ENCODE data around the gene NUB1.
"Not testable (repeated sequence)": the region's sequence is repeated elsewhere in the genome, so short reads cannot be mapped to it uniquely, and the experiment has no call there.

Gene NUB1, protein sequence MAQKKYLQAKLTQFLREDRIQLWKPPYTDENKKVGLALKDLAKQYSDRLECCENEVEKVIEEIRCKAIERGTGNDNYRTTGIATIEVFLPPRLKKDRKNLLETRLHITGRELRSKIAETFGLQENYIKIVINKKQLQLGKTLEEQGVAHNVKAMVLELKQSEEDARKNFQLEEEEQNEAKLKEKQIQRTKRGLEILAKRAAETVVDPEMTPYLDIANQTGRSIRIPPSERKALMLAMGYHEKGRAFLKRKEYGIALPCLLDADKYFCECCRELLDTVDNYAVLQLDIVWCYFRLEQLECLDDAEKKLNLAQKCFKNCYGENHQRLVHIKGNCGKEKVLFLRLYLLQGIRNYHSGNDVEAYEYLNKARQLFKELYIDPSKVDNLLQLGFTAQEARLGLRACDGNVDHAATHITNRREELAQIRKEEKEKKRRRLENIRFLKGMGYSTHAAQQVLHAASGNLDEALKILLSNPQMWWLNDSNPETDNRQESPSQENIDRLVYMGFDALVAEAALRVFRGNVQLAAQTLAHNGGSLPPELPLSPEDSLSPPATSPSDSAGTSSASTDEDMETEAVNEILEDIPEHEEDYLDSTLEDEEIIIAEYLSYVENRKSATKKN

GRCh38 chr7:151341357-151342101 is at the start of gene NUB1:
Gene NUB1 (plus strand): TSS chr7:151341812. CDS start chr7:151345350, 3,538 bp downstream.
- DNase-seq = peak; percentile 79

DNA sequence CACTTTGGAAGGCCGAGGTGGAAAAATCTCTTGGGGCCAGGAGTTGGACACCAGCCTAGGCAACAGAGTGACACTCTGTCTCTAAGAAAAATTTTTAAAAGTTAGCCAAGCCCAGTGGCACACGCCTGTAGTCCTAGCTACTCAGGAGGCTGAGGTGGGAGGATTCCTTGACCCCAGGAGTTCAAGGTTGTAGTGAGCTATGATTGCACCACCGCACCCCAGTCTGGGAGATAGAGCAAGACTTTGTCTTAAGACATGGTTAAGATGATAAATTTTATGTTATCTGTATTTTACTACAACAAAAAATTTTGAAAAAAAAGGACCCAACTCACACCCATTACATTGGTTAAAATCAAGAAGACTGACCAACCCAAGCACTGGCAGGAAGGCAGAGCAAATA is 48.8 kb upstream of the NUB1 start:
- no peak for DNase-seq

DNA sequence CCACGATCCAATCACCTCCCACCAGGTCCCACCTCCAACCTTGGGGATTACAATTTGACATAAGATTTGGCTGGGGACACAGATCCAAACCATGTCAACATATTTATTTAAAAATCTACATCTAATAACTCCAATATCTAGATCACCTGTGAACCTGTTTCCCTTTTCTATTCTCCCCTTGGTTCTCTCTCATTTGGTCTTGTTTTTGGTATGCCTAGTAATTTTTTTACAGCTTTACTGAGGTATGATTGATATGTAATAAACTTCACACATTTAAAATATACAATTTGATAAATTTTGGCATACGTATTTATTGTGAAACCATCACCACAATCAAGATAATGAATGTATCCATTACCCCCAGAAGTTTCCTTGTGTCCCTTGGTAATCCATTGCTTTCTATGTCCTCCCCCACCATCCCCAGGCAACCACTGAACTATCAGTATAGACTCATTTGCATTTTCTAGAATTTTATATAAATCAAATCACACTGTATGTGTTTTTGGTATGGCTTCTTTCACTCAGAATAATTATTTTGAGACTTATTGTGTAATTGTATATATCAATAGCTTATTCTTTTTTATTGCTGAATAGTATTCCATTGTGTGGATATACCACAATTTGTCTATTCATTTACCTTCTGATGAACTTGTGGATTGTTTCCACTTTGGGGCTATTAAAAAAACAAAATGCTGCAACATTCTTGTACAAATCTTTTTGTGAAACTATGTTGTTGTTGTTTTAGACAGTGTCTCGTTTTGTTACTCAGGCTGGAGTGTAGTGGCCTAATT is 45.2 kb upstream of the NUB1 start:
- no peak for DNase-seq

DNA sequence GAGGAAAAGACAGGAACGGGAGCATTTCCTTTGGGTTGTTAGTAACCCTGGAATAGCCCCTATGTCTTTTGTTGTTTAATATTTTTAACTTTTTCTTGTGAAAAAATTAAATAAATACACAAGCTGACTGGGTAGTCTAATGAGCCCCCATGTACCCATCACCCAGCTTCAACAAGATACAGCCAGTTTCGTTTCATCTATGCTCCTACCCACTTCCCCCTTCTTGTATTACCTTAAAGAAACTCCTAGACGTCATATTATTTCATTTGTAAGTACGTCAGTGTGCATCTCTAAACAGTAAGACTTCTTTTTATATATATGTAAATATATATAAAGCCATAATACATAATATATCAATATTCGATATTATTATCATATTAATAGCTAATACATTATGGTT is 42.8 kb upstream of the NUB1 start:
- no peak for DNase-seq

- DNase-seq = no peak
Measured at GRCh38 chr7:151299530-151299929, 42.1 kb upstream of the NUB1 start.

DNA sequence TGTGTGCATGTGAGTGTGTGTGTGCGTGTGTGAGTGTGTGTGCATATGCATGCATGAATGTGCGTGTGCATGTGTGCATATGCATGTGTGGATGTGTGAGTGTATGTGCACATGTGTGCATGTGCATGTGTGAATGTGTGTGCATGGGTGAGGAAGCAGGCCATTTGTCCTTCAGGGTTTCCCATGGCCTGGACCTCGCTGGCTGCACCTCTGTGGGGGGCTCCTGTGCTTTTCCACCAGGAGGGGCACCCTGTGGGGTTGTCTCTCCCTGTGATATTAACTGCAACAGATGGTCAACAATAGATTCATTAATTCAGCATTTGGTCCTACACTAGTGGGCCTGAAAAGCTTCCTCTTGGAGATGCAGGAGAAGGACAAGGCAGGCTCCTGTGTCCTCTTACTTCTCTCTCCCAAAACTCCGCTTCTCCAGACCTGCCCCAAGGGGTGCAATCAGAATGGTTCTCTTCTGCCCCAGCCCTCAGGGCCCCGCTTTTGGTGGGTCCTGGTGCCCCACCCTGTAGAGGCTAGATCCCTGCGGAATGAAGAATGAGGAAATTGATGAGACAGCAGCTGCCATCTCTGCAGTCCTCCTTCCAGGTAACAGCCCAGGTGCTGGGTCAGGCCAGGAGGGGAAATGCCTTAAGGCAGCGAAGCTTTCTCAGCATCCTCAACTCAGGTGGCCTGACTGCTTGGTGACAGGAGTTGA is 41.5 kb upstream of the NUB1 start:
- DNase-seq = no peak

- DNase-seq = no peak
Measured at GRCh38 chr7:151301471-151302462, 39.8 kb upstream of the NUB1 start.

- DNase-seq = not testable (repeated sequence)
Measured at GRCh38 chr7:151304251-151304650, 37.4 kb upstream of the NUB1 start.

DNA sequence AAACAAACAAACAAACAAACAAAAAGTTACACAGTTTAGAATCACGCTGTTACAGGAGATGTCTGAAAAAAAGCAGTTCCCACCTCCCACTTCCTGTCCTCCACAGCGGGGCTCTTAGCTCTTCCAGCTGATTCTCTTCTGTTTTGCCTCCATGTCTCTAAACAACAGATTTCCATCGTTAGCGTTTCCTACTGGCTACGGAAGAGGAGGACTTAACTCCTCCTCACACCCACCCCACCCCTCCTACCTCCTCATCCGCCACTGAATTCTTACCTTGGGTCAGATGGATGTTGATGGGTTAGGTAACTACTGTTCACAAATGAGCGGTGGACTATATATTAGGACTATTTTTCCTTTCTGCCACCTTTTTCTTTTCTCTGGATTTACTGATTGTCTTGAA is 36.8 kb upstream of the NUB1 start:
- no peak for DNase-seq

DNA sequence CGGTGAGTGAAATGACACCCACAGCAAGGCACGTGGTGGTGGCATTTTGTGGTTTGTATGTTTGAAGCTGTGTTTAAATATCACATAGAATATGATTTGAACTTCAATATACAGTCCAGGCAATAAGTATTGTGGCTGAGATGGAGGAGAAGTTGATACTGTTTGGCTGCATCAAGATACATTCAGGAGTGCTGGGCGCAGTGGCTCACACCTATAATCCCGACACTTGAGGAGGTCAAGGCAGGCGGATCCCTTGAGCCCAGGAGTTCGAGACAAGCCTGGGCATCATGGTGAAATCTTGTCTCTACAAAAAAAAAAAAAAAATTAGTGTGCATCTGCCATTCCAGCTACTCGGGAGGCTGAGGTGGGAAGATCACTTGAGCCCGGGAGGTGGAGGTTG is 35.2 kb upstream of the NUB1 start:
- no peak for DNase-seq

GRCh38 chr7:151306860-151307259 is 34.8 kb upstream of the NUB1 start:
- no peak for DNase-seq

DNA sequence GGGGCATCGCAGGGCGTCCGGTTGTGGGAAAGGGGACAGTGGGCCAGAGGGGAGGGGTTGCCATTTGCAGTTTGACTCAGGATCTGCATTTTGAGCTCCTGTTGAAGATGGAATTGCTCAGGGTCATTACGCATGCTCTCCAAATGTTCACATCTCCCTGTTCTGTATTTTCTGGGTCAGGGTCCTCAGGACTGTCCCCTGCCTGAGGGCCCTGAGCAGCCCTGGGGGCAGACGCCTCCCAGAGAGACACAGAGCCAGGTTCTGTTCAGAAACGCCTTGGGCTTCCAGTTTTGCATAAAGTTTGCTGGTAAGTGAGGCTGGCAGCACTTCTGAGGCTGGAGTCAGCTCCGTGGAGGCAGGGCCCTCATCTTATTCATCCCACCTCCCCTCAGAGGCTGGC is 34.1 kb upstream of the NUB1 start:
- DNase-seq = no peak

DNA sequence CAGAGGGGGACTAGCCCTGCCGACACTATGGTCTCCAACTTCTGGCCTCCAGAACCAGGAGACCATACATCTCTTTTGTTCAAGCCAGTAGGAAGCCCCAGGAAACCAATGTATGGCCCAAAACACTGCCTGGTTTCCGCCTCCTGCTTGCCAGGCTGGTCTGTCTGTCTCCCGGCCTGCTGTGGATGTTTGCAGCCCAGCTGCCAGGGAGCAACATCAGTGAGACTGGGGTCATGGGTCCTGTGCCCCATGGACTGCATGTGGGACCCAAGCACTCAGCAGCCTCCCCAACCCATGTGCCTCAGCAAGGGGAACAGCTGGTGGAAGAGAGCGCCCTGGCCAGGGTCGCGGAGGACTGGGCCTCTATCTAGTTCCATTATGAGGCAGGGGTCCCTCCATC is 33.4 kb upstream of the NUB1 start:
- DNase-seq = no peak

GRCh38 chr7:151308791-151309190 is 32.8 kb upstream of the NUB1 start:
- DNase-seq = no peak

DNA sequence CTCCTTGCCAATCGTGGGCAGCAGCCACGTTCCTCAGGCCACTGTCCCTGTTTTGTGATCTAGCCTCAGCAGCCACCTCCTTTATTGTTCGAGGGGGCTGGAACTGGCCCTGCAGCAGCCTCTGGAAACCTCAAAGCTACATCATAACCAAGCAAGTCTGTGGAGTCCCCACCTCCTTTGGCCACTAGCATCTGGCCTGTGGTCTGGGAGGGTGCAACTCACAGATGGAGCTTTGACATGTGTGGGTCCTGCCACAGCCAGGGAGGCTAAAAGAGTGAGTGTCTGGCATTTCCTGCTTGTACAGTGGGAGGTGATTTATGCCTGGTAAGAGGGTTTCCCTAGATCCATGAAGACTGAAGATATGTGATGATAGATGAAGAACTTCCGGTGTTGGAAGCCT is 32.3 kb upstream of the NUB1 start:
- DNase-seq = no peak

DNA sequence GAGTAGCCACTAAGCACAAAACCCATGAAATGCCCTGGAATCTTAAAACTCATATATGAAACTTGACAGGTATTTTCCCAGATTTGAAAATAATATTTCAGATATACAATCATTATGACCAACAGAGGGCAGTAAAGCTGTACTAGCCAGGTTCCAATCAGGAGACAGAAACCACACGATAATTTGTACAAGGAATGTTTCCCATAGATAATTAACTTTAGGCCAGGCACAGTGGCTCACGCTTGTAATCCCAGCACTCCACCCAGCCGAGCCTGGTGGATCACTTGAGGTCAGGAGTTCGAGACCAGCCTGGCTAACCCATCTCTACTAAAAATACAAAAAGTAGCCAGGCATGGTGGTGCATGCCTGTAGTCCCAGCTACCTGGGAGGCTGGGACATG is 31.0 kb upstream of the NUB1 start:
- no peak for DNase-seq

DNA sequence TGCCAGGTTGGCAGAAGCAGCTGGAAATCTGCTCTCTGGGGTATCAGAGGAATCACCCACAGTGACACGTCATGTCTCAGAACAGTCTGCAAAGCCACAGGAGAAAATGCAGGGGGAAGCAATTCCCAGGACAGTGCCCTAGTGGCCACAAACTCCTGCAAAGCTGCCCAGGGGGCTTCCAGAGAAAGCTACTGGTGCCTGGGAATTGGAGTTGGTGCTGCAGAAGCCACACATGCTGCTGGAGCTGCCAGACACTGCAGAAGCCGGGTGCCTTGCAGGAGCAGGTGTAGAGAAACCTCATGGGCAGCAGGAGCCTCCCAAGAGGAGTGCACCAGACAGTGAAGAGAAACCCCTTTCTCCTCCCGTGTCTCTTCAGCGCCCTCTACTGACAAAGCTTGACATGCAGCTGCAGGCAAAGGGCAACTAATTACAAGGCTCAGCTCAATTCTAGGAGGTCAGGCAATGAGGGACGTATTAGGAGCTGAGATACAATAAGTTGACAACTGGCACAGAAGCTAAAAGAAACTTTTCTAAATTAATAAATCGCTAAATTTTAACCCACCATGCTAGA is 30.2 kb upstream of the NUB1 start:
- no peak for DNase-seq

- DNase-seq = no peak
Measured at GRCh38 chr7:151312356-151312755, 29.3 kb upstream of the NUB1 start.

- no peak for DNase-seq
Measured at GRCh38 chr7:151312831-151313809, 28.5 kb upstream of the NUB1 start.

DNA sequence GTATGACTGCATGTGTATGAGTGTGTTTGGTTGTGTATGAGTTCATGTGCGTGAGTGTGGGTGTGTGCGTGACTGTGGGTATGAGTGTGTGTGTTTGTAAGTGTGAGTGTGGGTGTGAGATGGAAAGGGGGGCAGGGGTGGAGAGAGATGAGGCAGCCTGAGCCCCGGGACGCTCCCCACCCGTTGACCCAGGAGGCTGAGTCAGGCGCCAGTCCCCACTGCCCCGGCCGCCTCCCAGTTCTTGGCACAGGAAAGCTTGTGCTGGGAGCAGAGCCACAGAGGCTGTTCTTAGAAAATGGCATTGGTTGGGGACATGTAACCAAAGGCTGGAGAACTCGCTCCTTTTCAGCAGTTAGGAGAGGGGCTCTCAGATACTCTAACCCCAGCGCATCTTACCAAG is 27.8 kb upstream of the NUB1 start:
- no peak for DNase-seq
